Suppressor macrophage treated with lipopolysaccharide for 4 hours (primary cell): ENCODE data around the gene ENDOD1.

ENCODE experiments used
- DNase-seq: peaks from one replicate; pipeline ENCODE4 v3.0.0-alpha.2; 2020

Gene ENDOD1

GRCh38 chr11:95145430-95146060 lies 55.9 kb downstream of the ENDOD1 start:
- DNase-seq = no peak

DNA sequence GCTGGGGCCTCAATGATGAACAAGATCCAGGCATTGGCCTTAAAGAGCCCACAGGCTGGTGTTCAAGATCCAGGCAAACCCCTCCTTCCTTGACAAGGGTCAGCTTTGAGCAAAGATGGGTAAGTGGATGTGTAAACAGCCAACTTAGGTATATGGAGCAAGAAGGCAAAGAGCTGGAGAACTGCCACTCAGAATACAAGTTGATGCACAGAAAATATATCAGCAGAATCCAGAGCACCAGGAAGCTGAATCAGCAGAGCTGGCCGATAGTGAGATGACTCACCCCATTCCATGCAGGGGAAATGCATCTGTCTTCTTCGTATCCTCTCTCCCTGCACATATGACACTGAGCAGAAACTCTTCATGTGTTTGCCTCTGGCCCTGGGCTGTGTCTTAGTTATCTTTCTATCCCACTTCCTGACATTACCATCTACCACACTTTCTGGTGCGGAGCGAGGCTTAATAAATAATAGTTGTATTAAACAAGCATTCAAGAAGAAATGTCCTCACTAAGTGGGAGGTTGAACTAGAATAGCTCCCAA lies 57.8 kb downstream of the ENDOD1 start:
- DNase-seq = peak; percentile 51

DNA sequence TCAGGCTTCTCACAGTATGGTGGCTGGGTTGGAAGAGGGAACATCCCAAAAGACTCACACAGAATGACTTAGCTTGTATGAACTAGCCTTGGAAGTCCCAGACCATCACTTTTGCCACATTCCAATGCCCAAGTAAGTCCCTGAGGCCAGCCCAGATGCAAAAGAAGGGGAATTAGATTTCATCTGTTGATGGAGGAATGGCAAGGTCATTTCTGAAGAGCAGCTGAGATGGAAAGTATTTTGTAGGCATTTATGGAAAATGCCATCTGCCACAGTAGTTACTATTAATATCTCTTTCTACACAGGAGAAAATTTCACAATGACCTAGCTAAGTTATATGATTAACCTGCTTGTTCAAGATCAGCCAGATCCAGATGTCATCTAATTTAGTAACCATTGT lies 58.8 kb downstream of the ENDOD1 start:
- DNase-seq = no peak

DNA sequence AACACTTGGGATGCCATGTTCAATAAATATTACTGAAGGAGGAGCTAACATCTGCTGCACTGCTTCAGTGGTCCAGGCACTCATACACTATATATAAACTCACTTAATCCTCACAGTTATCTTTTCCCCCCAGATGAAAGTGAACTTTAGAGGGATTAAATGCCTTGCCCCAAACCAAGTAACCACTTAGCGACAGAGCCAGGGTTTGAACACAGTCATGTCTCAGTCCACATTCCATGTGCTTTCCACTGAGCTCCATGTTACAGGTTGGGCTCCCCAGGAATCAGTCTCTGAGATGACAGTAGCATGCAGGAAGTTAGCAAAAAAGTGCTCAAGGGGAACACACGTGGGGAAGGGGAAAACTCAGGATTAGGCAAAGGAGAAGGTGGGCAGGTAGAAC lies 59.3 kb downstream of the ENDOD1 start:
- DNase-seq = no peak

- no peak for DNase-seq
Measured at GRCh38 chr11:95149651-95150364, 60.2 kb downstream of the ENDOD1 start.

DNA sequence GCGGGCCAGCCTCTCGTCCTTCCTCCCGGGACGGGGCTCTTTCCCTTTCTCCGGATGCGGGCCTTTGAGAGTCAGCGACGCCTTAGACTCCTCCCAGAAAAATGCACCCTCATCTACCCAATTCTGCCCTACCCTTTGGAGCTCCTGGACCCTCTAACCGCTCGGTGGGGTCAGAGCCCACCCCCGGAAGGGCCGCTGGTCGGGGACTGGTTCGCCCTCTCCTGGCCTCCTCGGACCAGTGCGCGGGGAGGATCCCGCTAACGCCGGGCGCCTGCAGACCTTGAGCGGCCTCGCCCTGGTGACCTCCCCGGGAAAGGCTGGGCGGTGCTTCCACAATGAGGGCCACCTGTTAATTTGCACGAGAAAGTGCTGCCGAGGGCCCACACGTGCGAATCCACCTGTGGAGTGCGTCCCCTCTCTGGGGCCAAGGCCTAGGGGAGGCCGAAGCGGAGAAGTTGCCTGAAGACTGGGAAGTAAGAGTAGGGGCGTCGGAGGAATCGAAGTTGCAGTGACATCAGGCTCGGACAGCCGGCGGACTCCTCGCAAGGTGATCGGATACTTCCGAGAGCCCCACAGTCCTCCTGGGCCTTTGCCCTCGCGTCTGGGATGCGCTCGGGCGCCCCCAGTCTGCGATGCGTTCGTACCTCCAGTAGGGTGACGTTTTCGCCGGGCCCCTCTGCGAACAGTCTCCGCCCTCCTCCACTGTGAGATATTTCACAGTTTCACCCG lies 61.5 kb downstream of the ENDOD1 start:
- DNase-seq = peak; percentile 90

DNA sequence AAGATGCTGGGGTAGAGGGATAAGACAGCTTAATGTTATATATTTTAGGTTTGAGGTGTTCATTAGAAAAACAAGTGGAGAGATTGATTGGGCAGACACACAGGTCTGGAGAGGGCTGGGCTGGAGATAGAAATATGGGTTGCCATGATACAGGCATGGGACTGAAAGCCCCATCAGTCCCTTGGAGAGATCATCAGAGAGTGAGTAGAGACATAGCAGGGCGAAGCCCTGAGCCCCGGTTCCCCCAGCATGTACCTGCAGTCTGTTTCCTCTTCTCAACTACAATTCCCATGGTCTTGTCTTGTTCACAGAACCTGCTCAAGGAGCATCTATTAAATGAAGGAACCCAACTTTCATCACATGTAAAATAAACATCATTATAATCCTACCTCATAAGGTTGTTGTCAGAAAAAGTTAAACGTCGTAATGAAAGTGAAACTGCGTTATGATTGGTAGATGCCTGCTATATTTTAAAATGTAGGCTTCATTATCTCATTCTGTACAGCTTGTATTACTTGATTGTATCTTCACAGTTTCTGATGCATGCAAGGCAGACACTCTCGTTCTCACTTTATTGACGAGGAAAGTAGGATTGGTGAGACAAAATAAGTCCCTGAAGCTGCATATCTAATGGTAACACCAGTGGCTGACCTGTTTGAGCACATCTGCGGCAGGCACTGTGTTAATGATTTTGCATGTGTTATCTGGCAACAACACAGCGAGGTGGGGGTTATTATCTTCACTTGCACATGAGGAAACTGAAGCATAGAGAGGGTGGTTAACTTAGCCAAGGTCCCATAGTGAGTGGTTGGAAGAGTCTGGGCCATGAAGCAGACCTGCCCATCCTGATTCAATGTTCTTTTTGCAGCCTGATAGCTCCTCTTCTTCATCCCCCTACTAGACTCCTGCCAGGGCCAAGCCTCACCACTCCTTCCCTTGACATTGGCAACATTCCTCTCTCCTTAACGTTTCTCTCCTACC lies 63.5 kb downstream of the ENDOD1 start:
- DNase-seq = peak; percentile 32

- DNase-seq = no peak
Measured at GRCh38 chr11:95153857-95154246, 64.2 kb downstream of the ENDOD1 start.

DNA sequence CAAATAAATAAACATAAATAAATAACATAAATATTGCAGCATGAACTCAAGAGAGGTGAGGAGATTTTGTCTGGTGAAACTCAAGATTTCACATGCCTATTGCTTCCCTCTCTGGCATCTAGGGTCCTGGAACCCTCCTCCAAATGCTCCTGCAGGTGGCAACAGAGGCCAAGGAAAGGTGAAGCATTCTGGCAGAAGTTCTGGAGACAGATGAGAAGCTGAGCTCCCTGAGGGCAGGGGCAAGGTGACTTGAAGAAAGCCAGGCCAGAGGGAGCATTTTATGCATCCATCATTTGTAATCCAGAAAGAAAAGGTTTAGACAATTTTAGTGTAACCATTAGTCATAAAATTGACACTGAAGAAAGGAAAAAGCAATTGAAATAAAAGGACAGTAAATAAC lies 64.9 kb downstream of the ENDOD1 start:
- peak; percentile 63 for DNase-seq

DNA sequence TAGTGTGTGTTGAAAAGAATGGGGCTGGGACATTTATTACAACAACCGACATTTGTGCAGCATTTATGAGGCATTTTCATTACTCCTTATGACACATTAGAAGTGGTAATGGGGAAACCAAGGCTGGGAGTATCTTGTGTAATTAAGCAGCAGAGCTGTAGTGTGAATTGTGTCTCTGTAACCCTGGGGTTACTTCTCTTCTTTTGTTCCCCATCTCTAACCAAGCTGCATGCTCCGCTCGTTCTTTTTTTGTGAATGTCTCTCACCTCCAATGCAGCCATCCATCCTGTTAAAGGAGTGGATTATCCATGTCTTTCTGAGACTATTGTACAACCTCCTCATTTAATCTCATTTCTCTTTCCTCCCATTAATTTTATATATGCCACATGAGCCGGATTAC lies 65.7 kb downstream of the ENDOD1 start:
- no peak for DNase-seq

GRCh38 chr11:95156133-95156721 lies 66.6 kb downstream of the ENDOD1 start:
- no peak for DNase-seq

- DNase-seq = no peak
Measured at GRCh38 chr11:95156916-95157541, 67.4 kb downstream of the ENDOD1 start.

DNA sequence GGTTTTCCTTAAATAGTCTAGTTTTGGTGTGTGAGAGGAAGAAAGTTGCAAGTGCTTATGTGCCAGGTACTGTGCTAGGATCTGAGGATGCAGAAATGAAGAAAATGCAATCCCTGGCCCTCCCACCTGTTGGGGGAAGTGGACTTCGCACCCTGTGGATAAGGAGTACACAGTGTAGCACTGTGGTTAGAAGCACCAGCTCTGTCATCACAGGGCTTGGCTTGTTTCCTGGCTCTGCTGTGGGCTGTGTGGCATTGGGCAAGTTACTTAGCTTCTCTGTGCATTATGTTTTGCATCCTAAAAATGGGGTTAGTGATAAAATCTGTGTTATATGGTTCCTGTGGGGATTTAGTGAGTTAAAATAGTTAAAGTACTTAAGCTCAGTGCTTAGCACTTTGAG lies 68.2 kb downstream of the ENDOD1 start:
- no peak for DNase-seq

- no peak for DNase-seq
Measured at GRCh38 chr11:95161248-95161647, 71.6 kb downstream of the ENDOD1 start.

GRCh38 chr11:95163106-95163505 lies 73.5 kb downstream of the ENDOD1 start:
- DNase-seq = no peak

GRCh38 chr11:95165638-95166037 lies 76.0 kb downstream of the ENDOD1 start:
- DNase-seq = no peak

DNA sequence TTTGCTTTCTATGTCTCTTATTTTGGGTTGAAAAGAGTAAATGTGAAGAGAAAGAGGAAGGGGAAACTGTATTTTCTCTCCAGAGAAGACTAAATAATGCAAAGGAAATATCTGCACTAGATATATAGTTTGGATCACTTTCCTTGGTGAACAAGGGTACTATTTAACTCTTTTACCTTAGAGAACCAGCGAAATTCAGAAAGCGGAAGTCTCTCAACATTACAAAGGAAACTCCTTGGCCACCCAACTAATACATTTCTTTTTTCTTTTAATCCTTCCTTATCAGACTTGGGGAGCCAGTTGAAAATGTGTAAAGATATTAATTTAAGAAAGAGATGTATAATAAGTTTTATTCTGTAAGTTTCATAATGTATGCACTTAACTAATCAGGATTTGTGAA lies 77.1 kb downstream of the ENDOD1 start:
- no peak for DNase-seq

DNA sequence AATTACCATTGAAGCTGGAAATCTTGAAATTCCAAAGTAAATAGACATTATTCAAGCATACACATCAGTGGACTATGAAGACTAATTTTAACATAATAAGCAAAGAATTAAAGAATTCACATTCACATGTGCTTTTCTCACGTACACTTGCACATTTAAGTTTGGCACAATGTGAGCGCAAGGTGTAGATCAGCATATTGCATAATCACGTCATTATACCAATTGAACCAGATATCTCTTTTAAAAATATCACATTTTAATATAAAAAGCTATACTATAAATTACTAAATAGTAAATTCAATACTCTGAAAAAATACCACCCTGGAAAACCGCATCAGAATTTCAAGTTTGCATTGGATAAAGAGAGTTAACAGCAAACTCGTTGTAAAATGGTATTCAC lies 80.6 kb downstream of the ENDOD1 start:
- no peak for DNase-seq

- no peak for DNase-seq
Measured at GRCh38 chr11:95175818-95176380, 86.3 kb downstream of the ENDOD1 start.
